Measurements from ENCODE around the gene FOXP2. TPM values are rescaled to one million over a fixed set of nuclear protein-coding genes. Genes with fewer than 3 reads are reported as not detected.

The FOXP2 gene
- total RNA-seq, 1 donor from 2014 or later: 1.1 TPM

- peaks cover 18% of the 10 kb centered on the region for H3K4me1 Mint-ChIP-seq
- peak; percentile 51 for TF ChIP-seq CTCF (IDR thresholded peaks at IDR 0.05)
- TF ChIP-seq EZH2phosphoT487 (IDR thresholded peaks at IDR 0.05): no peak
- H3K27ac Mint-ChIP-seq: no peak overlapping the region
- DNase-seq (ENCODE audit: low spot score): peak; percentile 29
- H3K4me1 ChIP-seq: no peaks in the 10 kb centered on the region
- no peaks in the 10 kb centered on the region for H3K9me3 ChIP-seq (ENCODE audit: low read depth)
- no peaks in the 10 kb centered on the region for H4K20me1 ChIP-seq (ENCODE audit: low read depth)
- no peaks in the 10 kb centered on the region for H3K36me3 ChIP-seq
- no peaks in the 10 kb centered on the region for H3K79me2 ChIP-seq (ENCODE audit: low read depth)
- no peak overlapping the region for H3K9ac ChIP-seq
- H3K4me3 Mint-ChIP-seq: no peak overlapping the region
- H3K27ac ChIP-seq: no peak overlapping the region
- no peaks in the 10 kb centered on the region for H3K27me3 Mint-ChIP-seq (ENCODE audit: insufficient read depth, low read depth)
- no peak overlapping the region for H3K4me3 ChIP-seq
- H2AFZ ChIP-seq (replicated peaks): no peak overlapping the region
- H3K36me3 Mint-ChIP-seq: no peaks in the 10 kb centered on the region
- H3K27me3 ChIP-seq: no peaks in the 10 kb centered on the region
- H3K4me2 ChIP-seq: no peak overlapping the region
- no peaks in the 10 kb centered on the region for H3F3A ChIP-seq (ENCODE audit: low read depth)
- H3K9me3 Mint-ChIP-seq: no peaks in the 10 kb centered on the region
These were observed 8.2 kb downstream of the FOXP2 start for GRCh38 chr7:114422507-114423501.

DNA sequence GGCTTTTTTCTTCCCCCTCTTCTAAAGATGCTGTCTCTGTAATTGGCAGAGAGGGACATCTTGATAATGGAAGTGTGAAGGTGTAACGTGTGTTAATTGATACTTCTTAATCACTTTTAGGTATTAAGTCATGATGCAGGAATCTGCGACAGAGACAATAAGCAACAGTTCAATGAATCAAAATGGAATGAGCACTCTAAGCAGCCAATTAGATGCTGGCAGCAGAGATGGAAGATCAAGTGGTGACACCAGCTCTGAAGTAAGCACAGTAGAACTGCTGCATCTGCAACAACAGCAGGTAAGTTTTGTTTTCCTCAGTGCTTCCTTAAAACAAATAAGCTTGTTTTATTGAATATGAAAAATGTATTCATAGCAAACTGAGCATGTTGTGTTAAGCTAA is 11.8 kb downstream of the FOXP2 start:
- Mint-ChIP-seq H3K9me3 (no peaks in the 10 kb centered on the region), H3K4me3 (no peak overlapping the region), H3K36me3 (no peaks in the 10 kb centered on the region), H3K27ac (no peak overlapping the region), H3K27me3 (ENCODE audit: insufficient read depth, low read depth) (no peaks in the 10 kb centered on the region), H3K4me1 (peaks cover 3% of the 10 kb centered on the region)
- H3K4me3 ChIP-seq: no peak overlapping the region
- H3K9ac ChIP-seq: no peak overlapping the region
- TF ChIP-seq EZH2phosphoT487 (IDR thresholded peaks at IDR 0.05): no peak
- no peak for TF ChIP-seq EZH2 (IDR thresholded peaks at IDR 0.05)
- TF ChIP-seq CTCF (IDR thresholded peaks at IDR 0.05): no peak
- H3K27ac ChIP-seq: no peak overlapping the region
- H3K36me3 ChIP-seq: no peaks in the 10 kb centered on the region
- peaks cover 4% of the 10 kb centered on the region for H3K4me1 ChIP-seq
- no peak overlapping the region for H2AFZ ChIP-seq (replicated peaks)
- no peaks in the 10 kb centered on the region for H3K9me3 ChIP-seq (ENCODE audit: low read depth)
- no peaks in the 10 kb centered on the region for H4K20me1 ChIP-seq (ENCODE audit: low read depth)
- H3K4me2 ChIP-seq: no peak overlapping the region
- no peaks in the 10 kb centered on the region for H3K79me2 ChIP-seq (ENCODE audit: low read depth)
- no peaks in the 10 kb centered on the region for H3F3A ChIP-seq (ENCODE audit: low read depth)
- H3K27me3 ChIP-seq: no peaks in the 10 kb centered on the region
- DNase-seq (ENCODE audit: low spot score): no peak

DNA sequence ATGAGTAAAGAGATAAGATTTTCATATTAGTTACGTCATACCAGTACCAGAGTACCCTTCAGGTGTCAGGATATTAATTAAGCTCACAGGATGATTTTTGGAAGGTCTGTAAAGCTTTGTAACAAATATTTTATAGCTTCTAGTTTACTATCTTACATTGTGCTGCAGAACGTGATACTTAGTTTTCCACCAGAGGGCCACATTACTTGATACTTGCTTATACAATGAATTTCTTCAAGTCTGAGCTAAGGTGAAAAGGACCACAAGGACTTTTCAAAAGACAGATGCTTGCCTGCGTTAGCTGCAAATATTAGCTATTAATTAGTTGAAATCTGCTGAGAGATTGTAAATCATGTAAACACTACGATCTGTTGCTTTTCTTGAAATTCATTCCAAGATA is 12.2 kb downstream of the FOXP2 start:
- no peak overlapping the region for H2AFZ ChIP-seq (replicated peaks)
- H3K27me3 ChIP-seq: no peaks in the 10 kb centered on the region
- H3K4me1 ChIP-seq: peaks cover 4% of the 10 kb centered on the region
- H3K9me3 ChIP-seq (ENCODE audit: low read depth): no peaks in the 10 kb centered on the region
- Mint-ChIP-seq H3K27me3 (ENCODE audit: insufficient read depth, low read depth) (no peaks in the 10 kb centered on the region), H3K36me3 (no peaks in the 10 kb centered on the region), H3K27ac (no peak overlapping the region), H3K4me1 (peaks cover 5% of the 10 kb centered on the region), H3K9me3 (no peaks in the 10 kb centered on the region), H3K4me3 (no peak overlapping the region)
- no peak overlapping the region for H3K4me2 ChIP-seq
- no peaks in the 10 kb centered on the region for H3K79me2 ChIP-seq (ENCODE audit: low read depth)
- no peaks in the 10 kb centered on the region for H3F3A ChIP-seq (ENCODE audit: low read depth)
- no peaks in the 10 kb centered on the region for H4K20me1 ChIP-seq (ENCODE audit: low read depth)
- no peaks in the 10 kb centered on the region for H3K36me3 ChIP-seq
- TF ChIP-seq EZH2 (IDR thresholded peaks at IDR 0.05) (no peak), CTCF (IDR thresholded peaks at IDR 0.05) (peak; percentile 51), EZH2phosphoT487 (IDR thresholded peaks at IDR 0.05) (no peak)
- H3K9ac ChIP-seq: no peak overlapping the region
- peak; percentile 27 for DNase-seq (ENCODE audit: low spot score)
- no peak overlapping the region for H3K4me3 ChIP-seq
- no peak overlapping the region for H3K27ac ChIP-seq
